HG02870 (cell line): ENCODE results near the gene SH3GLB2.
A peak's percentile ranks its signal among the peaks of the same experiment; 100 is the strongest.
"Not testable (repeated sequence)": the region's sequence is repeated elsewhere in the genome, so short reads cannot be mapped to it uniquely, and the experiment has no call there.

ENCODE experiments used
- ATAC-seq: cut with Tn5 transposase; IDR thresholded peaks from one replicate; pipeline ENCODE4 v1.9.1; 2021; ENCODE audit warnings: mild to moderate bottlenecking, moderate library complexity; ENCODE audit not compliant: unreplicated experiment

Gene SH3GLB2

DNA sequence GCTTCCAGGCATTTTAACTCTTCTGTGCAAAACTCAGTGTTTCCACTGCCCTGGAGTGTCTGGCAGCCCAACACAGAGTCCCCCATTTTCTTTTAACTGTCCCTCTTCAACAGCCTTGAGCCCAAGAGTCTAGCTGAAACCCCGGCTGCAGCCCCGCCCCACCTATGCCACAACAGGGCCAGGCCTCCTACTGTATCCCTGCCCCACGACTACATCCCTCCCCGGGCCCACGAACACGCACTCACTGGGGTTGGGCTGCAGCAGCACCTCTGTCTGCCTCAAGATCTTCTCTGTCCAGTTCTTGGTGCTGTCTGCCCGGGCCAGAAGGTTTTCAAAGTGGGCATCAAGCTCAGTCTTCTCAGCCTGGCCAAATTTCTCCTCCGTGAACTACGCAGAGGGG is 6.1 kb downstream of the SH3GLB2 start:
- no peak for ATAC-seq

DNA sequence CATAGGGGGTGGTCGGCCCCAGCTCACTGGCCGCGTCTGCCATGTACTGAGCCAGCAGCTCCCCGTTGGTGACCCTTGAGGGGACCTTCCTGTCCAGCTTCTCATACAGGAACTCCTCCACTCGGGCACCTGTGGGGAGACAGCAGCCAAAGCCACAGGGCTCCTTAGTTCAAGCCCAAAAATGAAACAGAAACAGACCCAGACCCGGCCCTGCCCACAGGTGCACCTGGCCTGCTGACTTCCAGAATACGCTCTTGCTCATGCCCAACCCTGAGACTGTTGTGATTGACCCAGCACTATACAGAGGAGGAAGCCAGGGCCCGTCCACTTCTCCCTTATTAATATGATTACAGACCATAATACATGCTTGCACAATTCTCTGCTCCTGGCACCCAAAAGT is 7.0 kb downstream of the SH3GLB2 start:
- peak; percentile 72 for ATAC-seq

DNA sequence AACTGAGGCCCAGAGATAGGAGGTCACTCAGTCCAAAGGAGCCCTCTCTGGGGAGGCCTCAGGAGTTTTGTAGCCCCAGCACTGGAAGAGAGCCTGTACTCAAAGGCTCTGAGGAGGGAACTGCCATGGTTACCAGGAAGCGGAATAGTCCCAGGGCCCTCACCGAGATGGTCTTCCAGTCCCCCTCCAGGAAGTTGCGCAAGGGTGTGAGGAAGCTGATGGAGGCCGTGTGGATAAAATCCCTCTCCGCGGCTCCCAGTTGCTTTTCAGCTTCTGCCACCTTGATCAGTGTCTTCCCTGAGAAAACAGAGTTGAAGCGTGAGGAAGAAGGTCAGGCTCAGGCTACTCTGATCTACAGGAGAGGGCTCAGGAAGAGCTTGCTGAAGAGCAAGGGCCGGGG is 13.5 kb downstream of the SH3GLB2 start:
- no peak for ATAC-seq

DNA sequence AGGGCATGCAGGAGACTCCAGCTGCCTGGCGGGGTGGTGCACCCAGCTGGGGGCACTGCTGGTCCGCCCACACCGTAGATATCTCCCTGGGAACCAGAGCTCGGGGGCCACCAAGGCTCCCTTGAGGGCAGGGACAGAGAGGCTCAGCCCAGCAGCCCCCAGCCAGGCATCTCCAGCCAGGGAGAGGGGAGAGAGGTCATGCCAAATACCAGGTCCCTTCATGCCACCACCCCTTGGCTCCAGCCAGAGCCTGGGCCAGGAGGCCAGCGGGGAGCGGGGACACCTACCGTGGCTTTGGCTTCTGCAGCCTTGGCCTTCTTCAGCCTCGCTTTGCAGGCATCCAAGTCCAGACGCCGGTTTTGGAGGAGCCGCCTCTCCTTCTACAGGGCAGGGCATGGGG is 14.0 kb downstream of the SH3GLB2 start:
- ATAC-seq, result no peak

DNA sequence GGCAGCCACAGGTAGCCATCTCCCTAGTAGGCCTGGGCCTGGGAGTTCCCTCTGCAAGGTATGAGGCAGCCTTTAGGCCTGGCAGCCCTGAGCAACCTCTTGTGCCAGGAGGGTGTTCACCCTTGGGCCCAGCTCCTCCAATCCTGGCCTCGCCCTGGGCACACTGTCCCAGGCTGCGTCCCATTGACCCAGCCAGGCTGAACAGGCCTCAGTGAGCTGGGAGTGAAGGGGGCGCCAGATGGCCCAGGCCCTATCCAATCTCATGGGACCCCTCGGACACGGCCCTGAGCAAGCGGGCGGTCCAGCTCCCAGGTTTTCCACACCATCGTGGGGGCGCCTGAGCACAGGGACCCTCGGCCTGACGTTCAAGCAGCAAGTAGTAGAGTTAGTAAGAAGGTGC is 14.5 kb downstream of the SH3GLB2 start:
- ATAC-seq, result no peak

DNA sequence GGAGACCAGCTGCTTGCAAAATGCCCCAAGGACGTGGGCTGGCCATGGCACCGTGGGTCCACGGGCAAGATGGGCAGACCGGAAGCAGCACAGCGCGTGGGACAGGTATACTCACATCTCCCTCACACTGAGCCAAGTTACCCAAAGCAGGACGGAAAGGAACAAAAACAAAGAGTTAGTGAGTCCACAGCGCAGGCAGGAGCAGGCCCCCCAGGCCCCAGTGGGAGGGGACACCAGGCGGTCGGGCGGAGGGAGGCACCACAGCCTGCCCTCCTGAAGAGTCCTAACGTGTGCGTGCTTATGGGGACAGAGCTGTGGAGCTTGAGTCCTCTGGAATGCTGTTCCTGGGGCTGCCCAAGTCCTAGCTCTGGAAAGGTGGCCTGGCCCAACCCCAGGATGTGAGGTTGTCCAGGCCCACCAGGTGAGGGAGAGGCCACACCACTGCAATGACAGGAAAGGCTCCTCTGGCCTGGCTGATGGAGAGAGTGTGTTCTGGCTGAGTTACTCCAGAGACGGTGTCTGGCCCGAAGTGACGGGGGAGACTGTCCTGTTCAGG is 15.2 kb downstream of the SH3GLB2 start:
- ATAC-seq, result no peak

DNA sequence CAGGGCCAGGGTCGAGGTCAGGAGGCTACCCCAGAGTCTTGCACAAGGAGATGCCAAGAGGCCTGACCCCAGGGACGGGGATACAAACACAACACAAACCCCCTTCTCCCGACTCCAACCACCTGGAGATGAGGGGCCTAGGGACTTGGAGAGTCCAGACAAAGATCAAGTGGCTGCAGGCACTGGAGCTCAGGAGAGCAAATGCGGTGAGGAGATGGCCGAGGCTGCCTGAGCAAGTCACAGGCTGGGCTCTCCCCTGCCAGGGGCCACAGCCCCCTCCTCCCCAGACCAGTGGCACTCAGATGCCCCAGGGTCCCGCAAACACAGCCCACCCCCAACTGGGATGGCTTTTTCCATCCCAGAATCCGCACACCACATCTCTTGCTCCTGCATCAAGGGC is 15.8 kb downstream of the SH3GLB2 start:
- ATAC-seq, result no peak

DNA sequence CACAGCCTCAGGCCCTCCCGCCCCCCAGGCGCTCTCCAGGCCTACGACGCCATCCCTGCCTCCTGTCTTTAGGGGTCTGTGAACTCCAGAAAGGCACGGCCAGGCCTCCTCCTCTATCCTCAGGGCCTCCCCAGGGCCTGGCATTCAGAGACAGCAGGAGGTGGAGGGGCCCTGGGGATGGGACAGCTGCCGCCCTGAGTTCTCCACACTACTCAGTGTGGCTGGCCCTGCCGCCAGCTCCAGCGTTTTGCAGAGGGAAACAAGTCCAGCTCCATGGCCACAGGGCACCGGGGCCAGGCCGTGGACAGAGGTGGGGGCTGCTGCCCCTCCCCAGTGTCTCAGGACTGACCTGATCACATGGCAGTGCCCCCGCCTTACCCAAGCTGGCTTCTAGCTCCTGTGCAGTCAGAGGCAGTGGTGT is 16.4 kb downstream of the SH3GLB2 start:
- no peak for ATAC-seq

DNA sequence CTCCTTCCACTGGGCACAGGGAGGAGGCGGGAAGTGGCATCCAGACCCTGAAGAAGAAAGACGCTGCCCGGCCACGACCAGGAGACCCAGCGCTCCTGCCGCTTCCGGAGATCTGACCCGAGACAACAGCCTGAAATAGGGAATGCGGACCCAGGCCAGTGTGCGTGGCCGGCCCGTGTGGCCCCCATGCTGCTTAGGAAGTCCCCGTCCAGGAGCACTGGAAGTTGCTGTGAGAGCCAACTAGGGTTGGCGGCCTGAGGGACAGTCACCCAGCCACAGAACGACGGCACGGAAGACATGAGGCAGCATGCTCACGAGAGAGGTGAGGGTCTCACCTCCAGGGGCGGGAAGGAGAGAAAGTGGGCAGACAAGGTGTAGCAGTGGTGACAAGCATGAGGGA is 17.0 kb downstream of the SH3GLB2 start:
- no peak for ATAC-seq

DNA sequence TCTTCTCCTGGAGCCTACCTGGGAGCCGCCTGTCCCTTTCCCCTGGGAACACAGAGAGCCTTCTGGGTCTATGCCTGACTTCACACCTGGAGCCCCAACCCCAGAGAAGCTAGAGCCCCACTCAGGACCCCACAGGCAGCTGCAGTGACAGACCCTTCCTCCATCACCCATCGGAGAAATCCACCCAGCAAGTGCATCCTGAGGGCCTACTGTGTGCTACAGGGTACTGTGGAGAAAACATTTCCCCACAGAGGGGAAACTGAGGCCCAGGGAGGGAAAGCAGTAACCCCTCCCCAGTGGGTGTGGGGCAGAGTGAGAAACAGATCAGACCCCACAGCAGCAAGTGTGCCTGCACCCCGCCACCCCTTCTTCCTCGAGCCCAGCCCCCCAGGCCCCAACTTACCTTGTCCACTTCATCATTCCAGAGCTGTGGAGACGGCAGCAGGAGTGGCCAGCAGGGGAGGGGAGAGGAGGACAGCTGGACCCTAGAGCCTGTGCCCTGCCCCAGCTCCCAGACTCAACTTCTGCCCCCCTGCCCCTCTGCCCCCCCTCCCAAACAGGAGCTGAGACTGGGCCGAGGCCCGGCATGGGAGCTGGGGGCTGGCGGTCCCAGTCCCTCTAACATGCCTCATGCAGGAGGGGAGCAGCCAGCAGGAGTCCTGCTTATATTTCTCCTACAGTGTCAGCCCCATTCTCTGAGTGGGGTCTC is 17.7 kb downstream of the SH3GLB2 start:
- no peak for ATAC-seq

DNA sequence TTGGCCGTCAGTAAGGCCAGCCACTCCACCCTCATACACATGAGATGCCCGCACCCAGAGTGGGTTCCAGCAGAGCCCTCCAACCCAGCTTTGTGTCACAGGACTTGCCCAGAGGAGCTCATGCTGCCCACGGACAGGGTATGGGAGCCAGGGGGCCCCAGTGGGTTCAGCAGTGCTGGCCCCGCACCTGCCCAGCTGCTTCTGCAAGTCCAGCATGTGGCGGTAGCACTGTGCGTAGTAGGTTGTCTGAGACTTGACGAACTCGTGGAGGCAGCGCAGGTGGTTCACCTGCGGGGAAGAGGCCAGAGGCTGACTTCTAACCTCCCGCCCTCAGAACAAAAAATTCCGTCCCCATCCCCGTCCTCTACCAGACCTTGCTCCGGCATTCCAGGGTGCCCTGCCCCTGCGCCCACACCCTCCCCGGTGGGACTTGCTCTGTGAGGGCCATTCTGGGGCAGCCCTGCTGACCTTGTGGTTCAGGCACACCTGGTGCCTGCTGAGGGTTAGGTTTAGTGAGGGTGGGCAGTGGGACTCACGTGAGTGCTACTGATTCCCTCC is 18.5 kb downstream of the SH3GLB2 start:
- ATAC-seq, result no peak

DNA sequence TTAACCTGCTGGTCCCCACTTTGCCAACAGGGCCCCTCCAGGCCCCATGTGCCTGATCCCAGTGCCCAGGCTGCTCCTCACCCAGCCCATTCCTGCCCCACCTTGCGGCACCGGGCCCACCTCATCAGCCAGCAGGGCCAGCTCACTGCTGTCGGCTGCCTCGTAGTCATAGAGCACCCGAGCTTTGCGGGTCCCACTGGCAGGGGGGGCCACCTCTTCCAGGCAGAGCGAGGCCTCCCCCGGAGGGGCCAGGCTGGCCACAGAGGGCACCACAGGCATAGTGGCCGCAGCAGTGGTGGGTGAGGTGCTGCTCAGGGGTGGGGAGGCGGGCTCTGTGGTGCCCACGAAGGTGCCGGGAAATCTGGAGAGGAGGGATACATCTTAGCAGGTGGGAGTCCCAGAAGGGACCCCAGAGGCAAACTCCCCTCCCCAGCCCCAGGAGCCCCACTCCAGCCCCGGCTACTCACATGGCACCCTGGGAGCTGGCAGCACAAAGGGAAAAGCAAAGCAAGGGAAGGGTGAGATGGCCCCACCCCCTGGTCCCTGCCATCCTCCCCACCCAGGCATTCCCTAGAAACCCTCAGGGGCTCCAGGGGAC is 19.0 kb downstream of the SH3GLB2 start:
- ATAC-seq, result no peak

DNA sequence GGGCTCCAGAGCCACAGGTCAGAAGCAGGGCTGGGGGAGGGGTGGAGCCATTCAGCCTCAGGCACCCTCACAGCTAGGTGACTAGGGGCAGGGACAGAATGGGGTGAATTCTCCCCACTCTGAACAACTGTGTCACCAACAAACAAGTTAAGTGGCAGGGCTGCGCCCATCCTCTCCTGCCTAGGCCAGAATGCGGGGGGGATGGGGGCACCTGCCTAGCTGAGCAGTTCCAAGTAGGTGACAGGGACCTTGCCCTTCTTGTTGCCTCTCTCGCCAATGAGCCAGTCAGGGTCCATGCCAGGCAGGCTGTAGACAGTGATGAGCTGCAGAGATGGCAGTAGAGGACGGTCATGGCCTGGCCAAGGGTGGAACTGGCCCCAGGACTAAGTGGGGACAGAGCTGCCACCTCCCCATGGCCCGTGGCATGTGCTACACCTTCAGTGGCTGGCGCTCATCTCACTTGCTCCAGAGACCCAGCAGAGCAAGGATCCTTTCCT is 19.6 kb downstream of the SH3GLB2 start:
- ATAC-seq, result no peak

DNA sequence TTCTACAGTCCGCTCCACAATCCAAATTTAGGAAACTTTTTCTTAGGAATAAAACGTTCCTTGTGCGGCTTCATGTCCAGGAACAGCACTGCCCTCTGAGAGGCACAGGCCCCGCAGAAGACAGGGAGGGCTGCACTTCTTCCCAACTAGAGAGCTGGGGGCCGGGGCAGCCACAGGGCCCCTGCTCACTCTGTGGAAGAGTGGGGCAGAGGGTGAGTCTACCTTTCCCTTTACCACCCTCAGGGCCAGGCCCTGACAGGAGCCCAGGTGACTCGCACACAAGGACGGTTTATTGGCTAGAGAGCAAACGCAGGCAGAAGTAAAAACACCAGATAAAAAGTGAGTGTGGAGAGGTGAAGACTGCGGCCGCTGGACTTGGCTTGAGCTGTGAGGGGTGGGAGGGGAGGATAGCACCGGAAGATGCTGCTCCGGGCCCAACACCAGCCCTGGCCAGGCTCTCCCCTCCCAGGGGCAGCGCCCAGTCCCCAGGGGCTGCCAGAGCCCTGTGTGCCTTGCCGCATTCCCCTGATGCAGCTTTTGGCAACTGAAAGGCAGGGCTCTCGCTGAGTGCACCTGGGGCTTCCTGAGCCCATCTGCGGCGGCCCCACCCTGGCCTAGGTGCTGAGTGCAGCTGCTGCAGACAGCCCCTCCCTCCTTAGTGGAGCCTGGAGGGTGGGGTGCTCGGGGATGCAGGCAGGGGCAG is 20.2 kb downstream of the SH3GLB2 start:
- no peak for ATAC-seq

DNA sequence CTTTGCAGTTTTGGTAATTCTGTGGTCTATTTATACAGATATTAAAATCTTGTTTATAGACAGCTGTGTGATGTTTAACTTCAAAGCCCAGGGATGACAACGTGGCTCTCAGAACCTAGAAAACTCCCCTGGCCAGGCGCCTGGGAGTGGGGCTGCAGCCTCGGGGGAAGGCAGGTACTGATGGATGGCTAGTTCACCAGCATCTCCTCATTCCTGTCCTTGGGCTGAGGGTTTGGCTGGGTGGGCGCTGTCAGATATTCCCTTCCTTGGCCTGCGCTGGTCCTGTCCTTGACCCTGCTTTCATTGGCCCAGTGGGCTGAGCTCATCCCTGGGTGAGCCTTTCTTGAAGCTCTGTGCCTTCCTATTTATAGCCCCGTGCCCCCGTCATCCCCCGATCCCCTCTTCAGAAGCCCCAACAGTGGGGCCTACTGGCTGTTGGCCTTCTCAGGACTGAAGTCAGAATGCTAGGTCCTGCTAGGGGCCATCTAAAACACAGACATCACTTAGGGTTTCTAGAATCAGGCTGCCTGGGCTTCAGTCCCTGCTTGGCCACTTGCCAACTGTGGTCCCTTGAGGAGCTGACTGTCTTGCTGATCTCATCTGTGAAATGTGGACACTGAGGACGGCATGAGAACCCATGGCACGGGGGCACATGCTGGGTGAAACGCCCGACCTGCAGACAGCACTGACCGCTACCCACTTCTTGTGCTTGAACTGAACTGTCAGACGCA is 20.9 kb downstream of the SH3GLB2 start:
- no peak for ATAC-seq

DNA sequence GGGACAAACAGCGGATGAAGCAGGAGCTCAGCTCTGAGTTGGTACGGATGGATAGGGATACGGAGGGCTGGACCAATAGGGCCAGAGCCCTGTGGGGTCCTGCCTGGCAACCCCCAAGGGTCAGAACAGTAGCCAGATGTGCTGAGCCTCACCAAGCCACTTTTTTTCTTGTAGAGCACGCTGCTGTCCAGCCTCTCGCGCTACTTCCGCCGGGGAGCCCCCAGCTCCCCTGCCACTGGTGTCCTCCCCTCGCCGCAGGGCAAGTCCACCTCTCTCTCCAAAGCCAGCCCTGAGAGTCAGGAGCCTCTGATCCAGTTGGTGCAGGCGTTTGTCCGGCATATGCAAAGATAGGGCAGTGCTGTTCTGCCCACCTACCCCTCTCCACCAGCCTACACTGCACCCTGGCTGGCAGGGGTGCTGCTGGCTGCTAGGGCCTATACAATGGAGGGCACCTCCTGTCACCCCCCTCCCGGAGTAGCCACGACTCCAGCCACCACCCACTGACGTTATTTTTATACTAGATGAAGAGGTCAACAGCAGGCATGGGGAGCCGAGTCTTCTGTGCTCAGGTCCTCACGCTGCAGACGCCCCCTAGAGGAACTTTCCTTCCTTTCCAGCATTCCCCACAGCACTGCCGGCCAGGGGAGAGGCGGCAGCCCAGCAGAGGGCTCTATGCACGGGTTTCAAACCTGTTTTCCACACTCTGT is 21.6 kb downstream of the SH3GLB2 start:
- no peak for ATAC-seq

DNA sequence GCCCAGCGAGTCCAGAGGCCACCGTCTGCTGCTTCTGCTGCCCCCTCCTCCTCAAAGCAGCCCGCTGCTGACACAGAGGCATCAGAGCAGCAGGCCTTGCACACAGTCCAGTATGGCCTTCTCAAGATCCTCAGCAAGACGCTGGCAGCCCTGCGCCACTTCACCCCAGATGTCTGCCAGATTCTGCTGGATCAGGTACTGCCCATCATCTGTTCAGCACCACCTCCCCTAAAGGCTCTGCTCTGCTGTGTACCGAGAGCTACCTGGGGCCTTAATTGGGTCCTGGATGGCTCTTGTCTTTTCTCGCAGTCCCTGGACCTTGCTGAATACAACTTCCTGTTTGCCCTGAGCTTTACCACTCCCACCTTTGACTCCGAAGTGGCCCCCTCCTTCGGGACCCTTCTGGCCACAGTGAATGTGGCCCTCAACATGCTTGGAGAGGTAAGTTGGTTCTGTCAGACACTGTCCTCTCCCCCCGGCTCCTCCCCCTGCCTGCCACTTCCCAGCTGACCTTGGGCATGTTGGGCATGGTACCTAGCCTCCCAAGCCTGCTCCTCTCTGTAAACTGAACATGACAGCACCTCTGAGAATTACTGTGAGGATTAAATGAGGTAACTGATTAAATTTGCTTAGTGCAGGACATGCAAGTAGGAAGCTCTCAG is 22.7 kb downstream of the SH3GLB2 start:
- ATAC-seq, result no peak

DNA sequence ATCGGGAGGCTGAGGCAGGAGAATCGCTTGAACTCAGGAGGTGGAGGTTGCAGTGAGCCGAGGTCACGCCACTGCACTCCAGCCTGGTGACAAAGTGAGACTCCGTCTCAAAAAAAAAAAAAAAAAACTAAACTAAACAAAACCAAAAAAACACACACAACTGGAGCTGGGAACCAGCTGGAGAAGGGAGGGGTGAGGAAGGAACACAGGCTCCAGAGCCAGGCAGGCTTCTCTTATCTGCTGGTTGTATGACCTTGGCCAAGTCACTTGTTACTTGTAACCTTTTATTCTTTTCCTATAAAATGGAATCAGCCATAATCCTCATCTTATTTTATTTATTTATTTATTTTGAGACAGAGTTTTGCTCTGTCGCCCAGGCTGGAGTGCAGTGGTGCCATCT is 24.0 kb downstream of the SH3GLB2 start:
- ATAC-seq, result not testable (repeated sequence)

DNA sequence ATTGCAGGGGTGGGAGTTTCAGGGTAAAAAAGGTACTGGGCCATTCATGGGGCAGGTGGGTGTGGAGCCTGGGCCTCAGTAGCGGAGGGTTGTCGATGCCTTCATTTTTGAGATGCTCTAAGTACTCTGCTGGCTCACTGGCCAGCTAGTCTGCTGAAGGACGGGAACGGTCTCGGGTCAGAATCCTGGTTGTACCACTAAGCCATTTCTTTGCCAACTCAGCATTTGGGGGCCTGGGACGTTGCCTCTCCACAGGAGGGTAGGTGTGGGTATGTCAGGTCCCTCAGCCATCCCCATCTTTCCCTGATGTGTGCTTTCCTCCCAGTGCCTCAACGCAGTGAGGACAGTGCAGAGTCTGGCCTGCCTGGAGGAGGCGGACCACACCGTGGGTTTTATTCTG is 25.1 kb downstream of the SH3GLB2 start:
- ATAC-seq, result no peak
